Activated naive CD4-positive, alpha-beta T cell treated with anti-CD3 and anti-CD28 coated beads, Interleukin-2, amount 50 U/mL, for 24 hours (primary cell): Measurements from ENCODE around the gene TBC1D32.
"Not testable (repeated sequence)": the region's sequence is repeated elsewhere in the genome, so short reads cannot be mapped to it uniquely, and the experiment has no call there.

Experiments used
- H3K27ac Mint-ChIP-seq: one replicate; pipeline ENCODE4 v1.8.0; 2021; ENCODE audit warnings: mild to moderate bottlenecking, mixed read lengths
- H3K27me3 Mint-ChIP-seq: one replicate; pipeline ENCODE4 v1.8.0; 2021; ENCODE audit warnings: mixed read lengths
- H3K36me3 Mint-ChIP-seq: one replicate; pipeline ENCODE4 v1.8.0; 2021; ENCODE audit warnings: mixed read lengths
- H3K4me1 Mint-ChIP-seq: one replicate; pipeline ENCODE4 v1.8.0; 2021; ENCODE audit warnings: mixed read lengths
- H3K4me3 Mint-ChIP-seq: one replicate; pipeline ENCODE4 v1.8.0; 2021; ENCODE audit warnings: mild to moderate bottlenecking, mixed read lengths
- H3K9me3 Mint-ChIP-seq: one replicate; pipeline ENCODE4 v1.8.0; 2021; ENCODE audit warnings: mixed read lengths

The TBC1D32 gene

DNA sequence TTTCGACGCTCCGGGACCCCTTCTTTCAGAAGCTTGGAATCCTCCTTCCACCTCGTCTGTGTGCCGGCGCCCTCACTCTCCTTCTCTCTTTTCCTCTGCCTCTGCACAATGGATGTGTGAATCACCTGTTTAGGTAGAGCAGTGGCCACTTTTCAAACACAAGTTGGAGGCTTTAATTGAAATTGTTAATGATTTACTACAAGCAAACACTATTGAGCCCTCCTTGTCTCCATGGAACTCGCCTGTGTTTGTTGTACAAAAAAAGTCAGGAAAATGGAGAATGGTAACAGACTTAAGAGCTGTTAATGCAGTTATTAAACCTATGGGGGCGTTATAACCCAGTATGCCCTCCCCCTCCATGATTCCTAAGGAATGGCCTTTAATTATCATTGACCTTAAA, 290.6 kb downstream of the TBC1D32 start:
- H3K36me3 Mint-ChIP-seq, H3K4me1 Mint-ChIP-seq, H3K27ac Mint-ChIP-seq: not testable (repeated sequence)

DNA sequence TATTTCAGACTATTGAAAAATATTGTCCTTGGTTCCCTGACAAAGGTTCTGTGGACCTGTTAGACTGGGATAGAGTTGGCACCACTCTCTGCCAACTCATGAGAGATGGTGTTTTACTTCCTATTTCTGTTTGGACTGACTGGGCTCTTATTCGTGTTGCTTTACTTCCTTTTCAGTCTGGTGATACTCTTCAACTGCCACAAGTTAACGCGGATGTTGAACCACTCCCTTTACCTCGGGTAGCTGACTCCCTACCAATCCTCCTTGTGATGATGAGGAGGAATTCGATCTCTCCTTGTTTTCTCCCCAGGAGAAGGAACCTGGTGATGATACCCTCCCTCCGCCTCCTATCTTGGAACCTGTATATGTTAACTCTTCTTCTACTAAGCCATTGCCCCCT, 291.1 kb downstream of the TBC1D32 start:
- not testable (repeated sequence) for H3K4me3 Mint-ChIP-seq, H3K27me3 Mint-ChIP-seq, H3K9me3 Mint-ChIP-seq, H3K27ac Mint-ChIP-seq, H3K4me1 Mint-ChIP-seq, H3K36me3 Mint-ChIP-seq

More for the DNA sequence above, 290.6 kb downstream of the TBC1D32 start:
- H3K9me3 Mint-ChIP-seq, H3K4me3 Mint-ChIP-seq, H3K27me3 Mint-ChIP-seq: not testable (repeated sequence)

DNA sequence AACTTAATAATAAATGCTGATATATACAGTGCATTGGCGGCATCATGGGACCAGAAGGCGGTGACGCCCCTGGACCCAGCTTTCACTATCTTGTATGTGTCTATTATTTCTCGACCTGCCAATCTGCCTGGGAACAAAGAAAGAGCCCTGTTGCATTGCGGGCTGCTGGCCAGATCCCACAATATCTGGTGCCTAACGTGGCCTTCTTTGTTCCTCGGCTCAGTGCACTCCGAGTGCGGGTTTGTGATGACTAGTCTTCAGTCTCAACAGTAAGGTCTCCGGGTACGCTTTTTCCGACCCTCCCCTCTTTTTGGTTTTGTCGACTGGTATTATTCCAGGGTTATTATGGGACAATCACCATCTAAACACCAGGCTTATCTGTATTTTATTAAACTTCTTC, 291.5 kb downstream of the TBC1D32 start:
- H3K9me3 Mint-ChIP-seq = no peaks in the 10 kb centered on the region
- no peak overlapping the region for H3K4me3 Mint-ChIP-seq
- no peaks in the 10 kb centered on the region for H3K27me3 Mint-ChIP-seq
- no peaks in the 10 kb centered on the region for H3K4me1 Mint-ChIP-seq
- no peaks in the 10 kb centered on the region for H3K36me3 Mint-ChIP-seq
- no peak overlapping the region for H3K27ac Mint-ChIP-seq

DNA sequence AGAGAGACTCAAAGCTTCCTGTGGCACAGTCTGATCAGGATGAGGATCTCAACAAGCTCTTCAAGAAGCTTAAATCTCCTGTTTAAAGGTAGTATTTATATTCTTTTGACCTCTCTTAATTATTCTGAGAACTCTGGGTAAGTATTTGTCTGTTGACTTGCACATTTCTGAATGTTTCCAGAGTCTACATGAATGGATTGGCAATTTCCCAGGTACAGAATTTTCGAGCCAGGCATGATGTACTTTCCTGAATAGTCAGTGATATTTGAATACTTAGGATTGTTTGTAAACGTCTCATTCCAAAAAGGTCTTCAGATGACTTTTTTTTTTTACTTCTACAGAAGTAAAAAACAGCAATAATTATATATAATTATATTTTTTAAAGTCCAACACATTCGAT, 293.4 kb downstream of the TBC1D32 start:
- no peak overlapping the region for H3K4me3 Mint-ChIP-seq
- H3K27me3 Mint-ChIP-seq = no peaks in the 10 kb centered on the region
- no peaks in the 10 kb centered on the region for H3K4me1 Mint-ChIP-seq
- no peak overlapping the region for H3K27ac Mint-ChIP-seq
- no peaks in the 10 kb centered on the region for H3K36me3 Mint-ChIP-seq
- no peaks in the 10 kb centered on the region for H3K9me3 Mint-ChIP-seq

DNA sequence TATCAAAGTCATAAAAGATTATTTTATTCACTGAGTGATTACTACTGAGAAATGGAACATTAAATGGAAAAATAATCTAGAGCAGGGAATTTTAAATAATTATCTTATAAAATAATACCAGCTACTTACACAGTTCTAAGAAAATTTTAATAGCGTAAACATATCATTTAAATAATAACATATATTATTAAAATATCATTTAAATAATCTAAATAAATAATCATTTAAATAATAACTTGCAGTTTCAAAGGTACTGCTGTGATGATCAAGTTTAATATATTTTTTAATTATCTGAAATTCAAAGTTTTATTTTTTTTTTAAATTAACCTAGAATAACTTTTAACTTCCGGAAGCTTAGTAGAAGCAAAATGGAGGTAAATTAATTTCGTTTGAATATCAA, 301.2 kb downstream of the TBC1D32 start:
- H3K27me3 Mint-ChIP-seq = peaks cover 2% of the 10 kb centered on the region
- H3K4me1 Mint-ChIP-seq = no peaks in the 10 kb centered on the region
- H3K9me3 Mint-ChIP-seq = no peaks in the 10 kb centered on the region
- no peaks in the 10 kb centered on the region for H3K36me3 Mint-ChIP-seq
- H3K4me3 Mint-ChIP-seq = no peak overlapping the region
- no peak overlapping the region for H3K27ac Mint-ChIP-seq

DNA sequence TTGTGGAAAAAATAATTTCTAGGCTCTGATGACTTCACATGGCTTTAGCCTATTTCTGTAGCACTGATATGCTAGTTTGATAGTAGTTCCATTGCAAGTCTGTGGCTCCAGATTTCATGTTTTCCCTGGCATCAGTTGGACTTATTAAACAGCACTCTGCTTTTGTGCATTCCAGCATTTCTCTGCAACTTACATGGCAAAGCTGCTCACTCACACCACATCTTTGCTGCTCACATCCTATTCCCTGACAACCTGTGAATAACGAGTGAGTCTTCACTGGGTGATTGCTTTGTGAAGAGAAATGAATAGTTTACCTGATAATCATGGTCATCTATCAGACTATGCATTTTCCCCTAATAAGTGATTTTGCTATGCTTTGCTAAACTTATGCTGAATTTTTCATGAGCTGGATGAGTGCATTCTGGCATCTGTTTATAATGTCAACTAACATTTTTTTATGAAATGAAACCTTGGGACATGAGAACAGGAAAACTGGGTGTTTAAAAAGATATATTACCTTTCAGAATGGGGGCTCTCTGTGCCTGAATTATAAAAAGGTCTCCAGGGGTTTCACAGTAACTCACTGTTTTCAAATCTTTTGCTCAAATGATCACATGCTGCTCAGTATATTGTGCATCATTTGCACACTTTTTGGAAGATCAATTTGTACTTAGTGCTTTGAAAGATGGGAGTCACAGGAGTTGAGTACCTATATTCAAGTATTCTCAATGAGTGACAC, 301.8 kb downstream of the TBC1D32 start:
- Mint-ChIP-seq H3K36me3 (no peaks in the 10 kb centered on the region), H3K9me3 (no peaks in the 10 kb centered on the region), H3K27ac (no peak overlapping the region), H3K27me3 (peaks cover 2% of the 10 kb centered on the region), H3K4me1 (no peaks in the 10 kb centered on the region), H3K4me3 (no peak overlapping the region)
